ENCODE results near the gene CDHR2.

Gene CDHR2

DNA sequence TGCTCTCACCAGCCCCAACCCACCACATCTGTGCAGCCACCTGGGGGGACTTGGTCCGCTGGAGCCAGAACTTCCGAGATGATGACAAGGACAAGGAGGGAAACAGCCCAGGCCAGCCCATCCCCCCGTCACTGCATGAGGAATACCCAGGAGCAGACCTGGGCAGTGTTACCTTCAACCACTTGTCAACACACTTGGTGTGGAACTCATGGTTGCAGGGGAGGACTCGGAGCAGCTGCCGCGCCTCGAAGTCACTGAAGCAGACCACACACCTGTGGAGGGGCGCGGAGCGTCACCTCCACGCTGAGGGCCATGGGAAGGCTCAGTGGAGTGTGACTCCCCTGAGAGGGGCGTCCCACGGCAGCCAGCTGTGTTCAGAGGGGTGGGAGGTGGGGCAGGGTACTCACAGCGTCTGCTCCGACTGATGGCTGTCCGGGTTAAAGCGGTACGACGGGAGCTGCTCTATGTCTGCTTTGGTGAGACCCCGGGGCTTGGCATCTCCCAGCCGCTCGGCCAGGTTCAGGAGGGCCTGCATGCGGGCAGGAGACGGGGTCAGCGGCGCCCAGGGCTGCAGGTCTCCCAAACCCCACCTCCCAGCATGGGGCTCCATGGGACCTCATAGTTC is 19.9 kb upstream of the CDHR2 start:
- no peak for TF ChIP-seq TAF1 (IDR thresholded peaks at IDR 0.05; ENCODE audit: borderline replicate concordance, low read depth, low read length)
- no peak for TF ChIP-seq POLR2A (IDR thresholded peaks at IDR 0.05; ENCODE audit: low read depth, low read length)
- no peak for FAIRE-seq
- no peak for DNase-seq (ENCODE audit: insufficient read length)

DNA sequence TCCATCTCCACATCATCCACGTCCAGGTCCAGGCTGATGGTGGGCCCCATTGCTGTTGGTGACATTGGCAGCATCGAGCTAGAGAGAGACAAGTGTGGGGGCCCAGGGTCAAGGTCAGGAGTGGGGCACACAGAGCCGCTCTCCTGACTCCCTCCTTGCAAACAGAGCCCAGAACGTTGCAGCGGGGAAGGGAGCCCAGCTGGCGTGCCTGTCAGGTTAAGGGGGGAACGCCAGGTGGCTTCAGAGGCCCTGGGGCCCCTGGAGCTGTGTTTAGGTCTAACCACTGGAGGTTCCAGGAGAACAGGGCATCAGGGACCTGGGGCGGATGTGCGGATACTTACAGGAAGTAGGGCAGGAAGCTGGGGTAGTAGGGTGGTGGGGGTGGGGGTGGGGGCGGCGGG is 19.4 kb upstream of the CDHR2 start:
- DNase-seq (ENCODE audit: insufficient read length) (peak; percentile 53), FAIRE-seq (no peak)
- TF ChIP-seq POLR2A (IDR thresholded peaks at IDR 0.05; ENCODE audit: low read depth, low read length) (no peak), POLR2AphosphoS5 (IDR thresholded peaks at IDR 0.05; ENCODE audit: low read depth, low read length) (no peak), TAF1 (IDR thresholded peaks at IDR 0.05; ENCODE audit: borderline replicate concordance, low read depth, low read length) (no peak)

DNA sequence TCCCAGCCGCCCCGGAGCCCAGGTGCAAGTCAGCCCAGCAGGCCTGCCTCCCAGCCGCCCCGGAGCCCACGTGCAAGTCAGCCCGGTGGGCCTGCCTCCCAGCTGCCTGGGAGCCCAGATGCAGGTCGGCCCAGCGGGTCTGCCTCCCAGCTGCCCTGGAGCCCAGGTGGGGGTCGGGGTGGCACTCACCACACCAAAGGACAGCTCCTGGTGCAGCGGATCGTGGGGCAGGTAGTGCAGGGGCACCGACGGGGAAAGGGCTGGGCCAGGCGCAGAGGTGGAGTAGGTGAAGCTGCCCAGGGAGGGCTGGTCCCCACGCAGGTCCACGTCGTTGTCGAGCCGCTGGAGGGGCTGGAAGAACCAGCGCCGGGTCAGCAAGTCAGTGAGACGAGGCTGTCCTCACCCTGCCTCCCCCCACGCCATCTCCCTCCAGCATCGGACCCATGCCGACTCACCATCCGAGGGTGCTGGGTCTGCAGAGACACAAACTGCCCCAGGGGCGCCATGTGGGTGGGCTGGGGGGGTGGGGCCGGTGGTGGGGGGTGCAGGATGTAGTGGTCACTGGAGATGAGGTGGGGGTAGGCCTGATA is 18.7 kb upstream of the CDHR2 start:
- no peak for DNase-seq (ENCODE audit: insufficient read length)
- no peak for FAIRE-seq
- TF ChIP-seq POLR2A (IDR thresholded peaks at IDR 0.05; ENCODE audit: low read depth, low read length): no peak
- TF ChIP-seq POLR2AphosphoS5 (IDR thresholded peaks at IDR 0.05; ENCODE audit: low read depth, low read length): no peak
- no peak for TF ChIP-seq TAF1 (IDR thresholded peaks at IDR 0.05; ENCODE audit: borderline replicate concordance, low read depth, low read length)

DNA sequence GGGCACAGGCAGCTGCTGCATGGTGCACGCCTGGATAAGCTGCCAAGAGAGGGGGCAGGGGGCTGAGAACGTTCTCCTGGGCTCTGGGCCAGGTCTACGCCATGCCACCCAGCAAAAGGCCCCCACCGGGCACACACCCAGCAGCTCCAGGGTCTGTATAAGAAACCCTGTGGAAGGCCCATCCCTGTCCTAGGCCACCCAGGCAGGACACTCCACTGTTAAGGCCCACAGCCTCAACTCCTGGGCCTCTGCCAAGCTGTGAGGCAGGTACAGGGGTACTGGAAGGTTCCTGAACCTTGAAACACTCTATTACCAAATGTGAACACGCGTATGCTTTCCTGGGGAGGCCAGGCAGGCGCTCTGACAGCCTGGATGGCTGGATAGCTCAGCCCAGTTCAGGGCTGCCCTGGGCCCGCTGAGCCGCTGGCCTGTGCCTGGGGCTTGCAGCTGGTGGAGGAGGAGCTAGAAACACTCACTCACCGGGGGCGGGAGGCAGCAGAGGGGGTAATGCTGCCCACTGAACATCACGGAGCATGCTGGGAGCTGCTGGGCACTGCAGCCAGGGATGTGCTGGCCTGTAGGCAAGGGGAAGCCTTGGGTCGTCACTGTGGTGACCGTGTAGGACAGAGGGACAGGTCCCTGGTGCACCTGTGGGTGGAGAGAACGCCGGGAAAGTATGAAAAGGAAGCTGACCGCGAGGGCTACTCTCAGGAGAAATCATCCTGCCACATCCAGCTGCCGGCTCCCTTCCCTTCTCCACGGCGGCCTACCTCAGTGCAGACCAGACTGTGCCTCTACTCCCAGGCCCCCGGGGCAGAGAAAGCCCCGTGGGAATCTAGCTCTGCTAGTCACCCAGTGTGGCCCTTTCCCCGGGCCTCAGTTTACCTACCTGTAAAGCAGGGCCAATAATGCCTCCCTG is 17.9 kb upstream of the CDHR2 start:
- TF ChIP-seq POLR2A (IDR thresholded peaks at IDR 0.05; ENCODE audit: low read depth, low read length) (no peak), TAF1 (IDR thresholded peaks at IDR 0.05; ENCODE audit: borderline replicate concordance, low read depth, low read length) (no peak)
- FAIRE-seq (no peak), DNase-seq (ENCODE audit: insufficient read length) (no peak)

DNA sequence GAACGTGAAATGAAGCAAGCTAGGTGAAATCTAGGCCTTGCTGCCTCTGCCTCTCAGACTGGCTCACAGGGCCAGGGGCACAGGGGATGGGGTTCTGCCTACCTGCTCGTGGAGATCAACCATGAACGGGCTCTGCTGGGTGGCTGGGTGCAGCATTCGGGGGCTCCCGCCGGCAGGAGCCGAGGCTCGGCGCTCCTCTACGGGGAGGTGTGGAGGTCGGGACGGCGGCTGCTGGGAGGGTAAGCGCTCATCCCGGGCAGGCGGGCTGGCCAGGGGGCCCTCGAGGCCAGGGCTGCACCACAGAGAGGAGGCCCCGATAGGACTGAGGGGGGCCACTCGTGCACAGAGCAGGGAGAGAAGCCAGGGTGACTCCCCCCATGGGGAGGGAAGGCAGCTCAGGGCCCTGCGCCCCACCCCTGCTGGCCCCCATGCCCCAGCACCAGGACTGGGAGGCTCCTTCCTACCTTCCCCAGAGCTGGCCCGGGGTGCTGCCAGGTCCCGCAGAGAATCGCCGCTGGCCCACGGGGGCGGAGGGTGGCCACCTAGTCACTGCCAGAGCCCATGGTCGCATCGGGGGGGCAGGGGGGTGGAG is 17.1 kb upstream of the CDHR2 start:
- FAIRE-seq (no peak), DNase-seq (ENCODE audit: insufficient read length) (no peak)
- no peak for TF ChIP-seq TAF1 (IDR thresholded peaks at IDR 0.05; ENCODE audit: borderline replicate concordance, low read depth, low read length)
- no peak for TF ChIP-seq POLR2A (IDR thresholded peaks at IDR 0.05; ENCODE audit: low read depth, low read length)
- no peak for TF ChIP-seq POLR2AphosphoS5 (IDR thresholded peaks at IDR 0.05; ENCODE audit: low read depth, low read length)

DNA sequence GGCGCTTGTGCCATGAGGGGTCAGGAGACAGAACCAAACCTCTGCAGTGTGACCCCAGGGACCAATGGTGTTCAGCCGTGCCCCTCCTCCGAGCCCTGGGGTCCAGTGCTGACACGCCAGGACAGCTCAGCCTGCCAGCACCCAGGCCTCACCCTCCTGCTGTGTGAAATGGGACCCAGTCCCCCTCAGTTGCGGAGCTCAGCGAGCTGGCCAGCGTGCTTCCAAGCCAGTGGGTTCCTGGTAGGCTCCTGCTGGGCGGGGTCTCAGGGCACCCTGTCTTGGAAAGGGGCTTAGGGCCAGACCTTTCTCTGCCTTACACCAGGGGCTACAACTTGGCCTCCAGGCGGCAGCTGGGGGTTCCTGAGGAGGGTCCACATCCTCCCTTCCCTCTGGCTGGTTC is 16.3 kb upstream of the CDHR2 start:
- DNase-seq (ENCODE audit: insufficient read length) (no peak), FAIRE-seq (no peak)
- TF ChIP-seq POLR2AphosphoS5 (IDR thresholded peaks at IDR 0.05; ENCODE audit: low read depth, low read length): no peak
- no peak for TF ChIP-seq POLR2A (IDR thresholded peaks at IDR 0.05; ENCODE audit: low read depth, low read length)
- TF ChIP-seq TAF1 (IDR thresholded peaks at IDR 0.05; ENCODE audit: borderline replicate concordance, low read depth, low read length): no peak

DNA sequence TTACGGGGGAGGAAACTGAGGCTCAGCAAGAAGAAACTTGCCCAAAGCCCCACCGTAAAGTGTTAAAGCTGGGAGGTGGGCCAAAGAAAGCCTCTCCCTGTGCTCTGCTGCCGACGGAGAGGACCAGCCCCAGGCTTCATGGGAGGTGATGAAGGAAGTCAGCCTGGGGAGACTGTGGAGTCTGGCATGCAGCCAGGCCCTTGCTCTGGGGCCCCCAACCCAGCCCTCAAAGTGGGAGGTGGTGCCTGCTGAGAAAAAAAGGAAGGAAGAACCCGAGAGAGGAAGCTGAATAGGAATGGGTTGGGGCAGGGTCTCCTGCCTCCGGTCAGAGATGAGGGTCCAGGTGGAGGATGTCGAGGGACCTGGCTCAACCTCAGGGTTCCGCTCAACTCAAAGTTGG is 15.8 kb upstream of the CDHR2 start:
- TF ChIP-seq POLR2A (IDR thresholded peaks at IDR 0.05; ENCODE audit: low read depth, low read length) (no peak), POLR2AphosphoS5 (IDR thresholded peaks at IDR 0.05; ENCODE audit: low read depth, low read length) (no peak), TAF1 (IDR thresholded peaks at IDR 0.05; ENCODE audit: borderline replicate concordance, low read depth, low read length) (no peak)
- FAIRE-seq (no peak), DNase-seq (ENCODE audit: insufficient read length) (no peak)

DNA sequence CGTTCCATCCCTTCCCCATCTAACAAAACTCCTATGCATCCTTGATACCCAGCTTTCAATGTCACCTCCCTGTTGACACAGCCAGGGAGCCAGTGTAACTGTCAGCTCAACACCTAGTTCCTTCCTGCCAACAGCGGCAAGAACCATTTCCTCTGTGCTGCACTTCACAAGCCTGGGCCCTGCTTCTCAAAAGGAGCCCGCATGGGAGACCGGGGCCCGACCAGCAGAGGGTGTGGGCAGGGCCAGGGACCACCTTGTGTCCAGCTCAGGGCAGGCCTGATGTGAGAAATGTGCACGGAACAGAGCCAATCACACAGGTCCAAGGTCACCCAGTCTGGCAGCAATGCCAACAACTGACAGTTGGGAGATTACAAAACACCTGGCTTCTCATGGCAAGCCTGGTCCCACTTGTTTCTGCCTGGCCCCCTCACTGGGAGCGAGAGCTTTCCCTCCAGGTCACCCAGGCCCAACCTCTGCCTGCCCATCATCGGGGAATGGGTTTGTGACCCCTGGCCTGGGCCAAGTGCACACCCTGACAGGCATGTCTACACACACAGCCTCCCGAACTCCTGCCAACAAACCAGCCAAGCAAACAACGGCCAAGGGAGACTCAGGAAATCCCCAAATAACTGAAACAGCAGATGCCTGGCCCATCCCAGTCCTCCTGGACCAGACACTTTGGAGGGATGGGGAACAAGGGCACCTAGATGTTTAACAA is 15.1 kb upstream of the CDHR2 start:
- DNase-seq (ENCODE audit: insufficient read length): peak; percentile 51
- FAIRE-seq: peak; percentile 70
- TF ChIP-seq TAF1 (IDR thresholded peaks at IDR 0.05; ENCODE audit: borderline replicate concordance, low read depth, low read length): no peak
- no peak; the same call in none of the 2 replicates for TF ChIP-seq POLR2AphosphoS5 (IDR thresholded peaks at IDR 0.05; ENCODE audit: low read depth, low read length)
- TF ChIP-seq POLR2A (IDR thresholded peaks at IDR 0.05; ENCODE audit: low read depth, low read length): no peak

DNA sequence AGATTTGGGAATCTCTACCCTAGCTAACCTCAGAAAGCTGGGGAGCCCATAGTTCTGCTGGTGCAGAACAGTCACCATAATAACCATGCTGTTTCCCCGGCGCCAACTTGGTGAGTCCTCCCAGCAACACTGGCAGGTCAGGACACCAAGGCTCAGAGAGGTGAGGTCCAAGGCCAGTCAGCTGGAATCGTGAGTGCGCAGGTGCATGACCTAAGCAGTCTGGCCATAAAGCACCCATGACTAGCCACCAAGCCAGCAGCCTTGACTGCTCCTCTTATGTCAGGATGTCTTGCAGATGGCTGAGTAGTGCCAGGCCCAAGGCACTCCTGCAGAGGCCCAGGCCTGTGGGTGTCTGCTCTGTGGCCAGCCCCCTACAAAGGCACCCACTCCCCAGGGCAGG is 14.5 kb upstream of the CDHR2 start:
- no peak for TF ChIP-seq POLR2AphosphoS5 (IDR thresholded peaks at IDR 0.05; ENCODE audit: low read depth, low read length)
- no peak for TF ChIP-seq POLR2A (IDR thresholded peaks at IDR 0.05; ENCODE audit: low read depth, low read length)
- no peak for DNase-seq (ENCODE audit: insufficient read length)

DNA sequence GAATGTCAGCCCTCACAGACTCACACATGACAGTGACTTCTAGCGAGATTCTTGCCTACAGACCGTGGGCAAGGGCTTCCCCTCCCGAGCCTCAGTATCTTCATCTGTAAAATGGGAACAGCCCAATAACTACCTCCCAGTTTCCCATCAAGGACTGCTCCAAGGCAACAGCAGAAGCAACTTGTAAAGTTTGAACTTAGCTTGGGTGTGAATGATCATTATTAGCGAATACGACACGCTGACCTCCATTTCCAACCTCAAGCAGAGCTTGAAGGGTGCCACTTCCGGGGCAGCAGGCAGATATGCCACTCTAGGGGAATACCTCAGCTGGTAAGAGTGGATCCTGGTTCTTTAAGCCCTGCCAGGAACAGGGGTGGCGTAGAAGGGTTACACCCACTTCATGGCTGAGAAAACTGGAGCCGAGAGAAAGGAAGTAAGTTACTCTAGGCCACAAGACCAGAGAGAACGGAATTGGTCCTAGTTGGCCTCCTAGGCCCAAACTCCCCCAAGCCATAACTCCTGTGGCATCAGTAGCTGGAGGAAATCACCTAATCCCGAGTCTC is 14.0 kb upstream of the CDHR2 start:
- no peak for TF ChIP-seq TAF1 (IDR thresholded peaks at IDR 0.05; ENCODE audit: borderline replicate concordance, low read depth, low read length)
- TF ChIP-seq POLR2A (IDR thresholded peaks at IDR 0.05; ENCODE audit: low read depth, low read length): peak; percentile 64; the same call in 1 of the 2 replicates
- peak; percentile 74 for TF ChIP-seq POLR2AphosphoS5 (IDR thresholded peaks at IDR 0.05; ENCODE audit: low read depth, low read length)
- peak; percentile 28 for DNase-seq (ENCODE audit: insufficient read length)
- no peak for FAIRE-seq

More for the DNA sequence above, 14.5 kb upstream of the CDHR2 start:
- FAIRE-seq: peak; percentile 87
